GM21825 (cell line): Measurements from ENCODE around the gene ADAM12.
"Not testable (repeated sequence)": the region's sequence is repeated elsewhere in the genome, so short reads cannot be mapped to it uniquely, and the experiment has no call there.

Experiments used
- ATAC-seq: cut with Tn5 transposase; IDR thresholded peaks from one replicate; pipeline ENCODE4 v1.9.1; 2021; ENCODE audit warnings: mild to moderate bottlenecking, moderate library complexity; ENCODE audit not compliant: unreplicated experiment

ADAM12 gene

DNA sequence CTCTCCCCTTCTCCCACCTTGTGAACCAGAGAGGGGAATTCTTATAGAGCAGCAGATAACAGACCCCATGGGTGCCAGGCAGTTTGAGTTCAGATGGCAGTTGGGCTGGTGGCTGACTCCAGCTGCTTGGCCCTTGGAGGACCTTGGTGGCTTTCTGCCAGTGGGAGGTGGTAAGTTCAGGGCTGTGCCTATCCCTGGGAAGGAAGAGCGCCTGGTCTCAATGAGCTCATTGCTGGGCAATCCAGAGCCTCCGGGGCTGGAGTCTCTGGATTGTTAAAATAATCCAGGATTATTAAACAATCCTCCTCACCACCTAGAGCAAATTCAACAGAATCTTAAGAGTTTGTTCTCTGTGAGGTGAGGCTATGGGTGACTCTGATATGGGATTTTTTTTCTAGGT lies 386.7 kb downstream of the ADAM12 start:
- ATAC-seq: no peak

GRCh38 chr10:125999694-126000093 lies 388.6 kb downstream of the ADAM12 start:
- no peak for ATAC-seq

GRCh38 chr10:125997586-125997985 lies 390.7 kb downstream of the ADAM12 start:
- ATAC-seq: no peak

- ATAC-seq: no peak
Measured at GRCh38 chr10:125995726-125996304, 392.5 kb downstream of the ADAM12 start.

GRCh38 chr10:125994601-125995000 lies 393.7 kb downstream of the ADAM12 start:
- no peak for ATAC-seq

- ATAC-seq: no peak
Measured at GRCh38 chr10:125992254-125992653, 396.0 kb downstream of the ADAM12 start.

DNA sequence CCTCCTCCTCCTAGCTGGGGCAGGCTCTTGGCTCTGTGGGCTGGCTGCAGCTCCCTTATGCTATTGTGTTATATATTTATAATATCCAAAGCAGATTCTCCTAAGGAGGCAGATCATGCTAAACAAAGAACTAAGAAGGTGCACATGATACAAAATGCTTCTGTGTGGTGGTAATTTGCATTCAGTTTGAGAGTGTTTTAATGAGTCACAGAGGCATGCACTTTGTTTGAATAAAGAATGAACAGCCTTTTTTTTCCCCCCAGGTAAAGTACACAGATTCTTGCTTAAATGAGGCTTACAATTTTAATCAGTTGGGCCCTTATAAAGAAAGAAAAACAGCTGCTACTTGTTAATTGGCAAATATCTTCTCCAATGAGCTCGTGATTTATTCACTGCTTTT lies 396.9 kb downstream of the ADAM12 start:
- no peak for ATAC-seq

DNA sequence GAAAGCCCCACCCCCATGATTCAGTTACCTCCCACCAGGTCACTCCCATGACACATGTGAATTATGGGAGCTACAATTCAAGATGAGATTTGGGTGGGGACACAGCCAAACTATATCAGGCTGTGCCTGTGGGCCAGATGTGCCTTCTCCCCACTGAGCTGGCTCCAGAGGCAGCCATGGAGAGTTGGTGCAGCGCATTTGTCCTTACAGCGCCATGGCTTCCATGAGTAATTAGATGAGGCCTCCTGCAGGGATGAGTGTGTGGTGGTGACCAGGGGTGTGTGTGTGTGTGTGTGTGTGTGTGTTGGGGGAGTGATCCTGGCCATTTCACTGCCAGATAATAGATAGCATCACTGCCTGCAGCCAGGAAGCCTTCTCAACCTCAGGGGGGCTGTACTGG lies 397.3 kb downstream of the ADAM12 start:
- ATAC-seq: no peak

DNA sequence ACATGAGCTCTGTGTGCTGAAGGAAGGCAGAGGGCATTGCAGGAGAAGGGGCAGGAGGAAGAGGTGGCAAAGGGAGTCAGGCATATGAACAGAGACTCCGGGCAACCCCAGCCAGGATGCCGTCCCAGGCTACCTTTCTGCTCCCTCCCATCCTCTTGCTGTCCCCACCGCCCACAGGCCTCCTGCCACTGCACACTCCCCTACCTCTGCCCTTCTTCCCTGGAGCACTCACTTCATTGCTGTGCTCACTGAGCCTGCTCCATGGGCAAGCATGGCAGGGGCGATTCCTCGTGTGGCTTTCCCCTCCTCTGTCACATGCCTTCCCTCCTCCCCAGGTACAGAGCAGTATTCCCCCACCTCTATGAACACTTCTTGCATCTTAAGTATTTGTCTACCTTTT lies 398.5 kb downstream of the ADAM12 start:
- ATAC-seq: no peak

DNA sequence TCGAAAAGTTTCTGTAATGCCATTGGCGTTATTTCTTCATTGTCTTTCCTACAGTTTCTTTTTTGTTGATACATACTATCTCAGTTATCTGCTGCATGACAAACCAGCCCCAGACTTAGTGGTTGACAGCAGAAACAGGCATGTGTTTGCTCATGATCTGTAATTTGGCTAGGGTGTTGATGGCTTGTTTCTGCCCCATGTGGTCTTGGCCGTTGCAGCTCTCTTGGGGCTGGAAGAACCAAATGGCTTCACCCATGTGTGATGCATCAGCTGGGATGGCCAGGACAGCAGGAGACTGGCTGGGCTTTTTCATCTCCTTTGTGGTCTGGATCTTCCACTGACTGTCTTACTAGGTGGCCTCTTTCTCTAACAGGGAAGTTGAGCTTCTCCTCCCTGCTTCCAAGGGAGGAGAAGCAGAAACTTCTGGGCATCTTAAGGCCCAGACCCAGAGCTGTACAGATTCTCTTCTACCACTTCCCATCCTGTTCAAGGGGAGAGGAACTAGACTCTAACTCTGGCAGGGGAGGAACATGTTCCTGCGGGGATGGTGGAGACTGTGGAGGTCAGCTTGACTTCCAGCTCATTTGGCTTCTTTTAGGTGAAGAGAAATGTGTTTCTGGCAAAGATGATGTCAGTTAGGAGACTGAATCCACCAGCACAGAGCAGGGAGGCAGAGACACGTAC lies 402.6 kb downstream of the ADAM12 start:
- ATAC-seq: no peak

GRCh38 chr10:125984865-125985495 lies 403.3 kb downstream of the ADAM12 start:
- no peak for ATAC-seq

- ATAC-seq: no peak
Measured at GRCh38 chr10:125984346-125984745, 403.9 kb downstream of the ADAM12 start.

DNA sequence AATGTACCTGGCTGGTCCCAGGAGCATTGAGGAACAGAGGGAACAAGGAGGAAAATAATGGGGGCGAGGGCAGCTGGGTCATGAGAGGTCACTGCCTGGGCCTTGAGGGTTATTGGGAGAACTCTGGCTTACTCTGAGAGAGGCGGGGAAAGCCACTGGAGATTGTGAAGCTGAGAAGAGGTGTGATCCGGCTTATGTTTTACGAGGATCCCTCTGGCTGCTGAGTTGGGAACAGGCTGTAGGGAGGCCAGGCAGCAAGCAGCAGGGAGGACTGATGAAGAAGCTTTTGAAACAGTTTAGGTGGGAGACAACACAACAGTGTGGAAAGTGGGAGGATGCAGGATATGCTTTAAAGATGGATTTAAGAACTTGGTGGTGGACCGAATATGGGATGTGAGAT lies 404.6 kb downstream of the ADAM12 start:
- ATAC-seq: no peak

DNA sequence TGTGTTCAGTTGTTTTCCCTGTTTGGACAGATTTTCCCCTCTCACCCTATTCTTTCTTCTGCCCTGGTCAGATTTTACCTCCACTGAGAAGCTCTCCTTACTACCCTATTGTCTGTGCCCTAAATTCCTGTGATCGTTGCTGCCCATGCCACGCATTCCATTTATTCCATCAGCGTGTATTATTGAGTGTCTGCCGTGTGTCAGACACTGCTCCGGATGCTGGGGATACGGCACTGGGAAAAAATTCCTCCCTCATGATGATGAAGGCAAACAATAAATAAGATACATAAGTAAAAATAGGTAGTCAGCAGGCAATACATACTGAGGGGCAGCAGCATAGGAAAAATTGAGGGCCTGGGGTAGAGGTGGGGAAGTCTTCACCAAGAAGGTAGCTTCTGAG lies 405.1 kb downstream of the ADAM12 start:
- ATAC-seq: no peak

GRCh38 chr10:125982260-125982948 lies 405.9 kb downstream of the ADAM12 start:
- ATAC-seq: peak; percentile 77

- ATAC-seq: no peak
Measured at GRCh38 chr10:125980521-125981035, 407.7 kb downstream of the ADAM12 start.

GRCh38 chr10:125979976-125980375 lies 408.3 kb downstream of the ADAM12 start:
- ATAC-seq: no peak

- ATAC-seq: no peak
Measured at GRCh38 chr10:125976960-125977605, 411.2 kb downstream of the ADAM12 start.

GRCh38 chr10:125970077-125970630 lies 418.1 kb downstream of the ADAM12 start:
- not testable (repeated sequence) for ATAC-seq

- ATAC-seq: no peak
Measured at GRCh38 chr10:125967533-125967932, 420.7 kb downstream of the ADAM12 start.

DNA sequence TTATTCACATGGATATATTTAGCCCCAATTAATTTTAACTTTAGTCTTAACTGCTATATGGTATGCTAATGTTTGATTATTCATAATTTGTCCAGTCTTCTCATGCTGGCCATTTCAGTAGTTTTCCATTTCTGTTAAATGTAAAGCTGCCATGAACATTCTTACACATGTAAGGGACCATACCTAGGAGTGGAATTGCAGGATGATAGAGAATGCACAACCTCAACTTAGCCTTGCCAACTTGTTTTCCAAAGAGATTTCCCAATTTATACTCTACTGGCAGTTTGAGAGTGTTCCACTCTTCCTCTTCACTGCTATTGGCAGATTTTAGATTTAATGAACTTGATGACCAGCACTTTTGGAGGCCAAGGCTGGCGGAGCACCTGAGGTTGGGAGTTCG lies 423.7 kb downstream of the ADAM12 start:
- ATAC-seq: no peak
